Dendritic cell treated with granulocyte-macrophage colony-stimulating factor and Interleukin-4, amounts not matched to agents 40 ng/mL and 50 ng/mL, for 4 days (primary cell): ENCODE results near the gene UBA1.

Experiments used
- H3K27ac Mint-ChIP-seq: one replicate; pipeline ENCODE4 v1.8.0; 2022; ENCODE audit warnings: mild to moderate bottlenecking, mixed read lengths
- H3K27me3 Mint-ChIP-seq: one replicate; pipeline ENCODE4 v1.8.0; 2022; ENCODE audit warnings: mild to moderate bottlenecking, mixed read lengths
- H3K36me3 Mint-ChIP-seq: one replicate; pipeline ENCODE4 v1.8.0; 2022; ENCODE audit warnings: low read depth, mixed read lengths
- H3K4me1 Mint-ChIP-seq: one replicate; pipeline ENCODE4 v1.8.0; 2022; ENCODE audit warnings: low read depth, mixed read lengths
- H3K4me3 Mint-ChIP-seq: one replicate; pipeline ENCODE4 v1.8.0; 2022; ENCODE audit warnings: mild to moderate bottlenecking, moderate library complexity, mixed read lengths
- H3K9me3 Mint-ChIP-seq: one replicate; pipeline ENCODE4 v1.8.0; 2022; ENCODE audit warnings: mixed read lengths
- intact Hi-C: fragments of 100-400 bp; cut with micrococcal nuclease; formaldehyde crosslinking; loops from one replicate; pipeline ENCODE4 v1.15.0; 2022

UBA1 gene

GRCh38 chrX:47230136-47230868, 36.7 kb downstream of the UBA1 start:
- no peak overlapping the region for H3K4me3 Mint-ChIP-seq
- no peak overlapping the region for H3K27ac Mint-ChIP-seq
- no peaks in the 10 kb centered on the region for H3K9me3 Mint-ChIP-seq
- H3K36me3 Mint-ChIP-seq, result peaks cover 54% of the 10 kb centered on the region
- H3K27me3 Mint-ChIP-seq, result no peaks in the 10 kb centered on the region
- intact Hi-C loops, result loop anchor here (10.0 kb wide), 1 partner anchor 1344 kb away; the partner anchor contains the start of gene RBM3
- peaks cover 13% of the 10 kb centered on the region for H3K4me1 Mint-ChIP-seq

DNA sequence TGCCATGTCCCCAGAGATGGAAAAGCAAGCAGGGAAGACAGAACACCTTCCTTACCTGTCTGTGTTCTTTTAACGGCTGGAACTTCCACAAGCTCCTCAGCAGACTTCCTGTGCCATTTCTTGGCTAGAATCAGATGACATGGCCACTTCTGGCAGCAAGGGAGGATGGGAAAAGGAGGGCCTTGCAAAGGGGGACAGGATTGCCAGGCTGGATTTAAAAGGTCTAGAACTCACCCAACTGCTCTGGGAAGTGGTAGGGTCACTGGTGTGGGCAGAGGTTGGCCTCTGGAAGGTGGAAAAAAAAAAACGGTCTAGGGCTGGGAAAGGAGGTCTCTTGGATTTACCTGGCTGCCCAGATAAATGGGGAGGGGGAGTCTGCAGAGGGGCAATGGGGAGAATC, 37.5 kb downstream of the UBA1 start:
- Mint-ChIP-seq H3K4me3 (no peak overlapping the region), H3K27ac (no peak overlapping the region), H3K36me3 (peaks cover 46% of the 10 kb centered on the region), H3K27me3 (no peaks in the 10 kb centered on the region), H3K4me1 (peaks cover 14% of the 10 kb centered on the region), H3K9me3 (no peaks in the 10 kb centered on the region)
- intact Hi-C loops, result loop anchor here (10.0 kb wide), 1 partner anchor 1344 kb away; the partner anchor contains the start of gene RBM3

DNA sequence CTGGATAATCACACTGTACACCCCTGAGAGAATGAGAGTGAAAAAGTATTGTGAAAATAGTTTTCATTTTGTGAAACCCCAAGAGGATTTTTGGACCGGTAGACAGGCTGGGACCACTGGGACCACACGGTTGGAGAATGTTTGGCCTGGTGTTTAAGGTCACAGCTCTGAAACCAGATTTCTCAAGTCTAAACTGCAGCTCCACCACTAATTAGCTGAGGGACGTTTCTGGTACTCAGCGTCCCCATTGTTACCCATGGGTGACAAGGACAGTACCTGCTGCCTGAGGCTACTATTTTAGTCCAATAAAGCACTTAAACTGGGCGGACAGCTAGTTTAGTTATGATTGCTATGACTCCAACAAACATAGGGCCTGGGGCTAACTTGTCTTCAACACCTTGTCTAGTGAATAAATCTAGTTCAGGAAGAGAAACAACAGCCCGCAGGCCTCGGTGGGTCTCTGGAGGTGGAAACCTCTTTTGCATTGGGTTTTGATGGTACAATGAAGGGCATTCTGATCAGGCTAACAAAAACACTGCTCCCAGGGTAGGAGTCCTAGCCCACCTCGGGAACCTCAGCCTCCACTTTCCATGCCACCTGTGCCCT, 38.7 kb downstream of the UBA1 start:
- Mint-ChIP-seq H3K9me3 (no peaks in the 10 kb centered on the region), H3K4me3 (peak overlapping the region; percentile 94), H3K4me1 (peaks cover 10% of the 10 kb centered on the region), H3K27ac (peak overlapping the region; percentile 98), H3K36me3 (peaks cover 34% of the 10 kb centered on the region), H3K27me3 (no peaks in the 10 kb centered on the region)
- intact Hi-C loops, result loop anchor here (10.0 kb wide), 1 partner anchor 1343 kb away; the partner anchor contains the start of gene RBM3

DNA sequence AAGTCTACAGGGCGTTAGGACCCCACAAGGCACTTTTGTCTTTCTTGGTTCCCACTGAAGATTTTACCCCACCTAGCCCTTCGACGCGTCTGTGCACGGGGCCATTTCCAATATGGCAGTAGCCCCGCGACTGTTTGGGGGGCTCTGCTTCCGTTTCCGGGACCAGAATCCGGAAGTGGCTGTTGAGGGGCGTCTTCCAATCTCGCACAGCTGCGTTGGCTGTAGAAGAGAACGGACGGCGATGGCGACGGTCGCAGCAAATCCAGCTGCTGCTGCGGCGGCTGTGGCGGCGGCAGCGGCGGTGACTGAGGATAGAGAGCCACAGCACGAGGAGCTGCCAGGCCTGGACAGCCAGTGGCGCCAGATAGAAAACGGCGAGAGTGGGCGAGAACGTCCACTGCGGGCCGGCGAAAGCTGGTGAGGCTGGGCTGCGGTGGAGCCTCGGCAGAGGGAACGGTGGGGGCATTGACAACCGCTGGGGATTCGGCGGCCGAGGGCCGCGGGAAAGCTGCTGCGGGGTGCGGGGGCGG, 39.2 kb downstream of the UBA1 start, which contains the start of gene USP11:
USP11 (plus strand) TSS at position 207 of the 530 bp plus-strand sequence; CDS start at position 242, 35 bp downstream.
- peaks cover 29% of the 10 kb centered on the region for H3K36me3 Mint-ChIP-seq
- H3K9me3 Mint-ChIP-seq, result no peaks in the 10 kb centered on the region
- H3K27ac Mint-ChIP-seq, result peak within 1 kb of the TSS; percentile 98
- peak within 1 kb of the TSS; percentile 94 for H3K4me3 Mint-ChIP-seq
- no peaks in the 10 kb centered on the region for H3K27me3 Mint-ChIP-seq
- intact Hi-C loops, result loop anchor here (1.0 to 10.0 kb wide), 2 partner anchors 15 to 1342 kb away; partner anchors contain the start of genes CDK16 and RBM3
- H3K4me1 Mint-ChIP-seq, result peaks cover 10% of the 10 kb centered on the region

- intact Hi-C loops, result loop anchor here (1.0 to 10.0 kb wide), 2 partner anchors 15 to 1341 kb away; partner anchors contain the start of genes CDK16 and RBM3
- Mint-ChIP-seq H3K27me3 (no peaks in the 10 kb centered on the region), H3K27ac (peak overlapping the region; percentile 98), H3K4me1 (peaks cover 10% of the 10 kb centered on the region), H3K36me3 (peaks cover 22% of the 10 kb centered on the region), H3K4me3 (peak overlapping the region; percentile 94), H3K9me3 (no peaks in the 10 kb centered on the region)
These were observed 39.9 kb downstream of the UBA1 start for GRCh38 chrX:47233333-47234113.

DNA sequence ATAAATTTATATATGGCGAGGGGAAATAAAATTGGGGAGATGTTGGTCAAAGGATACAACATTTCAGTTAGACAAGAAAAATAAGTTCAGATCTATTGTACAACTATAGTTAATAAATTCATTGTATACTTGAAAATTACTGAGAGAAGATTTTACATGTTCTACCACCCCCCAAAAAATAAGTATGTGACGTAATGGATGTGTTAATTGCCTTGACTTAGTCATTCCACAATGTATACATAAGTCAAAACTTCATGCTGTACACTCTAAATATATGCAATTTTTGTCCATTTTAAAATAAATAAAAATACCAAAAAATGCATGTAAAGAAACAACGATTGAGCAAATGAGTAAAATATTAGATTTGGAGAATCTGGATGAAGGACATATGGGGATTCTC, 41.0 kb downstream of the UBA1 start:
- no peak overlapping the region for H3K27ac Mint-ChIP-seq
- intact Hi-C loops, result loop anchor here (10.0 kb wide), 1 partner anchor 1340 kb away; the partner anchor contains the start of gene RBM3
- peaks cover 13% of the 10 kb centered on the region for H3K36me3 Mint-ChIP-seq

DNA sequence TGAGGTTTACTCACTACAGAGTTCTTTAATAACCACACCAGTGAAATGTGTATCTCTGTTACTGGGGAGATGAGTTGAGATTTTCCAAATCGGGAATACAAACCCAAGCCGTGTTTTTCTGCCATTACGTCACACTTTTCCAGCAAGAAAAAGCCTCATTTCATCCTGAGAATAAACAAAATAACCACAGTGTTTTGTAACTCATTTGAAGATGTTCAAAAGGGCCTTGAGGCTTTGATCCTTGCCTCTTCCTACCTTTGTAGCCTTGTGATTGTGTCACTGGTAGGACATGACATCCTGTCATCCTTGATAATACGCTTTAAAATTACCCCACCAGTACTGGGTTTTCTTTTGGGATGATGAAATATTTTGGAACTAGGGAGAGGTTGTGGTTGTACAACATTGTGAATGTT, 42.1 kb downstream of the UBA1 start:
- no peaks in the 10 kb centered on the region for H3K27me3 Mint-ChIP-seq
- H3K9me3 Mint-ChIP-seq, result no peaks in the 10 kb centered on the region
- H3K36me3 Mint-ChIP-seq, result peaks cover 23% of the 10 kb centered on the region
- no peak overlapping the region for H3K27ac Mint-ChIP-seq
- intact Hi-C loops, result loop anchor here (10.0 kb wide), 1 partner anchor 1339 kb away; the partner anchor contains the start of gene RBM3
- peaks cover 10% of the 10 kb centered on the region for H3K4me1 Mint-ChIP-seq
- H3K4me3 Mint-ChIP-seq, result no peak overlapping the region

More for the DNA sequence above, 41.0 kb downstream of the UBA1 start:
- H3K27me3 Mint-ChIP-seq, result no peaks in the 10 kb centered on the region
- no peak overlapping the region for H3K4me3 Mint-ChIP-seq
- H3K4me1 Mint-ChIP-seq, result peaks cover 10% of the 10 kb centered on the region
- no peaks in the 10 kb centered on the region for H3K9me3 Mint-ChIP-seq

DNA sequence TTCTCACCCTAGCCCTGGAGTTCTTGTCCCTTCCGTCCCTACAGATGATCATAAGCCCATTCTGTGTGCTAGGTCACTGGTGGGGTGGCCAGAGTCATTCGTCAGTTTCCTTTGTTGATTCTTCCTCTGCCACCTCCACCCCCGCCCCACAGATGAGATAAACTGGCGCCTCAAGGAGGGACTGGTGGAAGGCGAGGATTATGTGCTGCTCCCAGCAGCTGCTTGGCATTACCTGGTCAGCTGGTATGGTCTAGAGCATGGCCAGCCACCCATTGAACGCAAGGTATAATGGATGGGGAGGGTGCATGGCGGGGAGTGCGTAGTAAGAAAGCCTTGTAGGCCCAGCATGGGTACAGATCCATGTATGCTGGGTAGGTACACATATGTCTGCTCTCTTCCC, 45.6 kb downstream of the UBA1 start:
- Mint-ChIP-seq H3K4me3 (no peak overlapping the region), H3K9me3 (no peaks in the 10 kb centered on the region), H3K4me1 (peaks cover 6% of the 10 kb centered on the region), H3K27me3 (no peaks in the 10 kb centered on the region), H3K36me3 (peaks cover 42% of the 10 kb centered on the region), H3K27ac (no peak overlapping the region)
- intact Hi-C loops, result loop anchor here (10.0 kb wide), 1 partner anchor 1336 kb away; the partner anchor contains the start of gene RBM3

DNA sequence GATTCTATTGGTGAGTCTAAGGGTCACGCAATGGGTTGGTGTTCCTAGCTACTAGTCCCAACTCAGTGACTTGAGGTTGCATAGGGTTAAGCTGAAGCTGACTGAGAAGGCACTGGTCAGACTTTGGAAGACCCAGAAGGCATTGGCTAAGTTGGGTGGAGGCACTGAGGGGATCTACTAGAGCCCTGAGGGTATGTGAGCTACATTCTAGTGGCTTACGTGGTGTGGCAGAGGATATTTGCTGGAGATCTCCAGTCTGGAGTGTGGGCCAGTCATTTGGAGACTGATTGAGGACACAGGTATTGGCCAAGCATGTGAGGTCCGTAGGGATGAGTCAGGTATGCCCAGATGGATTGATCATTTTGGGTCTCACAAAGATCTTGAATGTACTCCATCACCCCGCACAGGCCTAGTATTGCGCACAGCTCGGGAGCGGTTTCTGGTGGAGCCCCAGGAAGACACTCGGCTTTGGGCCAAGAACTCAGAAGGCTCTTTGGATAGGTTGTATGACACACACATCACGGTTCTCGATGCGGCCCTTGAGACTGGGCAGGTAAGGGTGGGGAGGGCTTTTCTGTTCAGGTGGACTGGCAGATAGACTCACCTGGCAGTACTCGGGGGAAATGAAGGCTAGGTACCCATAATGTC, 46.4 kb downstream of the UBA1 start:
- Mint-ChIP-seq H3K36me3 (peaks cover 50% of the 10 kb centered on the region), H3K4me1 (peaks cover 6% of the 10 kb centered on the region), H3K27ac (no peak overlapping the region), H3K4me3 (no peak overlapping the region), H3K27me3 (no peaks in the 10 kb centered on the region), H3K9me3 (no peaks in the 10 kb centered on the region)
- intact Hi-C loops, result loop anchor here (10.0 kb wide), 1 partner anchor 1335 kb away; the partner anchor contains the start of gene RBM3

DNA sequence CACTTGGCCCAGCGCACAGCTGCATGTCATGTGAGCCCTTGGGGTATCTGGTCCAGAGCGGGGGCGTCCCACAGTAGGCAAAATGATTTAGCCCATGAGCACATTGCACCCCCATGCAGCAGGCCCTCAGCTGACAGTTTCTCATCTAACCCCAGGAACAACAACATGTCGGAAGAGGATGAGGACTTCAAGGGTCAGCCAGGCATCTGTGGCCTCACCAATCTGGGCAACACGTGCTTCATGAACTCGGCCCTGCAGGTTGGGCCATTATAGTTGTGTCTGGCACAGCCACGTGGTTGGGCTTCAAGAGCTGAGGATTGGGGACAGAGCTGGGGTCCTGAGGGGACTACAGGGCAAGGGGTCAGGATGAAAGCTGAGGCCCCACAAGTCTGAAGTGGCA, 47.0 kb downstream of the UBA1 start:
- Mint-ChIP-seq H3K36me3 (peaks cover 56% of the 10 kb centered on the region), H3K27me3 (no peaks in the 10 kb centered on the region), H3K4me1 (peaks cover under 1% of the 10 kb centered on the region), H3K4me3 (no peak overlapping the region), H3K9me3 (no peaks in the 10 kb centered on the region), H3K27ac (no peak overlapping the region)
- intact Hi-C loops, result no loop called here

DNA sequence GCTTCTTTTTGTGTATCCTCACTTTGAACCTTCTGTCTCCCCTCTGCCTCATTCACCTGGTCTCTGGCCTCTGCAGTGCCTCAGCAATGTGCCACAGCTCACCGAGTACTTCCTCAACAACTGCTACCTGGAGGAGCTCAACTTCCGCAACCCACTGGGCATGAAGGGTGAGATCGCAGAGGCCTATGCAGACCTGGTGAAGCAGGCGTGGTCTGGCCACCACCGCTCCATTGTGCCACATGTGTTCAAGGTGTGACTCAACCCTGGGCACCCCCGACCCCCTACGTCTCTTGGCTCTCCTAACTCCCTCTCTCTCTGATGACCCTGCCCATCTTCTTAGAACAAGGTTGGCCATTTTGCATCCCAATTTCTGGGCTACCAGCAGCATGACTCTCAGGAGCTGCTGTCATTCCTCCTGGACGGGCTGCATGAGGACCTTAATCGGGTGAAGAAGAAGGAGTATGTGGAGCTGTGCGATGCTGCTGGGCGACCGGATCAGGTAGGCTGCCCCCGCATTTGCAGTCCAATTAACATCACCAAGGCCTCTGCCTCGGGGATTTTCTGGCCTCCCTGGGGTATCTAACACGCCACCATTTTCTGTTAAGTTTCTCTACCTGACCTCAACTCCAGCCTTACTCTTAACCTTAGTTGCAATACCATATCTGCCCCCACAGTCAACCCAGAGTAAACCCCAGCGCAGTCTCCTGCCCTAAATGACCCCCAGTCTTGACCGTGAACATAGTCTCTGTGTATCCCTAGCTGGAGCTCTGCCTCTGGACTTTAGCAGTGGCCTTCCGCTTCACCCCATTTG, 47.8 kb downstream of the UBA1 start:
- H3K4me3 Mint-ChIP-seq, result no peak overlapping the region
- no peaks in the 10 kb centered on the region for H3K27me3 Mint-ChIP-seq
- H3K36me3 Mint-ChIP-seq, result peaks cover 64% of the 10 kb centered on the region
- intact Hi-C loops, result no loop called here
- H3K4me1 Mint-ChIP-seq, result no peaks in the 10 kb centered on the region
- H3K9me3 Mint-ChIP-seq, result no peaks in the 10 kb centered on the region
- no peak overlapping the region for H3K27ac Mint-ChIP-seq

GRCh38 chrX:47242321-47242720, 48.7 kb downstream of the UBA1 start:
- Mint-ChIP-seq H3K36me3 (peaks cover 70% of the 10 kb centered on the region), H3K4me1 (no peaks in the 10 kb centered on the region), H3K9me3 (no peaks in the 10 kb centered on the region), H3K27me3 (no peaks in the 10 kb centered on the region), H3K27ac (no peak overlapping the region), H3K4me3 (no peak overlapping the region)
- intact Hi-C loops, result no loop called here
